Mucosa of descending colon (tissue), 3 donors: Measurements from ENCODE around the gene GSN. TPM values are rescaled to one million over a fixed set of nuclear protein-coding genes. Genes with fewer than 3 reads are reported as not detected.

Source experiments
- ATAC-seq: fragments of 200-7000 bp; cut with Tn5 transposase; one replicate; pipeline ENCODE4 v1.9.1; 2020; ENCODE audit warnings: mild to moderate bottlenecking, moderate library complexity
- DNase-seq, 3 donors: peaks; one replicate each; pipeline ENCODE4 v3.0.0-alpha.2; 2020
- H3K36me3 ChIP-seq: fragments of 200-600 bp; one replicate; pipeline ENCODE4 v1.8.0; 2021; ENCODE audit warnings: low read depth, mild to moderate bottlenecking
- H3K4me1 ChIP-seq: fragments of 200-600 bp; one replicate; pipeline ENCODE4 v1.8.0; 2021; ENCODE audit warnings: low read depth, mild to moderate bottlenecking
- H3K4me3 ChIP-seq: fragments of 200-600 bp; one replicate; pipeline ENCODE4 v1.8.0; 2021; ENCODE audit warnings: mild to moderate bottlenecking
- H3K9me3 ChIP-seq: fragments of 200-600 bp; one replicate; pipeline ENCODE4 v1.8.0; 2021; ENCODE audit warnings: mild to moderate bottlenecking
- CTCF ChIP-seq: fragments of 200-600 bp; IDR thresholded peaks from one replicate; pipeline ENCODE4 v1.8.0; 2022; ENCODE audit warnings: antibody characterized with exemption, mild to moderate bottlenecking
- intact Hi-C, 2 donors: fragments of 100-400 bp; cut with DNase I in 1 of 2; cut with micrococcal nuclease in 1 of 2; formaldehyde crosslinking; loops; one replicate each; pipeline versions ENCODE4 v1.11.0 to v1.11.1; 2022; cut with DNase I, micrococcal nuclease
- total RNA-seq, 3 donors: library from RNA; stranded (reverse); fragmentation: NEBNext Ultra II Directional in 2 of 3; extraction: Animal tissue kit (Norgen Biotek cat#: 25700) in 2 of 3; gene quantifications; one replicate each; pipeline versions ENCODE4 v1.2.1 to v1.2.4, GENCODE V29; 2021 to 2023
- donor health status: DM: no; HTN: no; CAD: no; lungs with moderate emphysema.
- donor health status: DM: no; HTN: no; CAD: no.
- donor health status: DM: no; HTN: yes; CAD: no.

Gene GSN
- total RNA-seq, 3 donors from 2014 or later, result 443 to 952 (median 937) TPM

GRCh38 chr9:121302786-121303185, 34.8 kb downstream of the GSN start:
- intact Hi-C loops, result no loop called here
- no peak for ATAC-seq
- no peaks in the 10 kb centered on the region for H3K36me3 ChIP-seq

GRCh38 chr9:121303456-121304451, 35.8 kb downstream of the GSN start:
- Histone ChIP-seq H3K4me3 (no peak overlapping the region), H3K36me3 (no peaks in the 10 kb centered on the region), H3K4me1 (peaks cover 26% of the 10 kb centered on the region), H3K9me3 (no peaks in the 10 kb centered on the region)
- TF ChIP-seq CTCF, result no peak
- ATAC-seq (peak; percentile 75), DNase-seq (no peak)
- intact Hi-C loops, result no loop called here

More at GRCh38 chr9:121302786-121303185, 34.8 kb downstream of the GSN start:
- no peak for TF ChIP-seq CTCF
- Histone ChIP-seq H3K4me3 (no peak overlapping the region), H3K9me3 (no peaks in the 10 kb centered on the region), H3K4me1 (peaks cover 26% of the 10 kb centered on the region)
- DNase-seq, result no peak

GRCh38 chr9:121304707-121305106, 36.7 kb downstream of the GSN start:
- no peak overlapping the region for H3K4me3 ChIP-seq

GRCh38 chr9:121305269-121305994, 37.5 kb downstream of the GSN start:
- ATAC-seq, result no peak

More at GRCh38 chr9:121304707-121305106, 36.7 kb downstream of the GSN start:
- TF ChIP-seq CTCF, result no peak
- H3K36me3 ChIP-seq, result no peaks in the 10 kb centered on the region
- H3K9me3 ChIP-seq, result no peaks in the 10 kb centered on the region
- DNase-seq (no peak), ATAC-seq (no peak)
- H3K4me1 ChIP-seq, result peaks cover 23% of the 10 kb centered on the region
- intact Hi-C loops, result no loop called here

More at GRCh38 chr9:121305269-121305994, 37.5 kb downstream of the GSN start:
- peak in 1 of 3 donors; percentile 53 for DNase-seq
- H3K4me3 ChIP-seq, result no peak overlapping the region
- peaks cover 3% of the 10 kb centered on the region for H3K36me3 ChIP-seq
- intact Hi-C loops, result no loop called here
- TF ChIP-seq CTCF, result no peak
- H3K9me3 ChIP-seq, result no peaks in the 10 kb centered on the region
- peaks cover 18% of the 10 kb centered on the region for H3K4me1 ChIP-seq
